D721Med (cell line): ENCODE results near the gene KCNIP4.

Experiments used
- DNase-seq: peaks from one replicate; pipeline ENCODE4 v3.0.0; 2011; ENCODE audit warnings: low spot score; ENCODE audit not compliant: insufficient read length
- FAIRE-seq: peaks from 2 replicates; lab custom pipeline; 2011; peaks lifted over from hg19 to GRCh38; lab: Jason Lieb, UNC
- CTCF ChIP-seq: IDR thresholded peaks from 2 replicates; pipeline ENCODE4 v1.5.1; 2012; ENCODE audit warnings: mild to moderate bottlenecking, control low read depth; ENCODE audit not compliant: insufficient read depth; ENCODE audit errors: missing control alignments

Gene KCNIP4

DNA sequence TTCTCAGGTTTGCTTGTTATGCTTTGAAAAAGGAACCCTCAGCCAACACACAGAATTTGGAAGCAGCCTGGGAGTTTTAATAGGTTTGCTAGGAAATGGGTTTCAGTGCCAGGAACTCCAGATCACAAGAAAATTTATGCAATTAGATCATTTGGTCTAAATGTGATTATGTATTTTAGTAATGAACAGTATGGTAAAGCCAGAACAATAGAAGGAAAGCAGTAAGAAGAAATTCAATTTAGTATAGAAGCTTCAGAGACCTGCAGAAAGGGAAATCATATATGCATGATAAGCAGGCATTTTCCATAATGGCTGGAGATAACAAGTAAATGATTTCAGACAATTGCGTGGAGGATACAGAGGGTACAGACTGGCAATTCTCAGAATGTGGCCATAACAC lies 184.7 kb downstream of the KCNIP4 start:
- TF ChIP-seq CTCF: no peak
- DNase-seq (no peak), FAIRE-seq (no peak)

DNA sequence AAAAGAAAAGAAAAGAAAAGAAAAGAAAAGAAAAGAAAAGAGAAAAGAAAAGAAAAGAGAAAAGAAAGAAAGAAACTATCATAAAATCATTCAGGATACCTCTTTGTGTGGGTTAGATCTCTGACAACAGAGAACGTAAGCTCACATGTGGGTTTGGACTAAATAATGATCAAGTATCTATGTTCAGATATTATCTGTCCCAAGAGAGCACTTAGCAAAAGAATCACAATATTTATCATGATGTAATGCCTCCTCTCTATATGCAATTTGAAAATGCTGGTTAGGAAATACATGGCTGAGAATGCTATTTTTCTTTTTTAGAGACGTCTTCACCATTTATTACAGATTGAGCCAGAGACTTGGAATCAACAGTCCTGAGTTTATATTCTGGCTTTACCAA lies 191.3 kb downstream of the KCNIP4 start:
- DNase-seq (no peak), FAIRE-seq (no peak)
- no peak for TF ChIP-seq CTCF

DNA sequence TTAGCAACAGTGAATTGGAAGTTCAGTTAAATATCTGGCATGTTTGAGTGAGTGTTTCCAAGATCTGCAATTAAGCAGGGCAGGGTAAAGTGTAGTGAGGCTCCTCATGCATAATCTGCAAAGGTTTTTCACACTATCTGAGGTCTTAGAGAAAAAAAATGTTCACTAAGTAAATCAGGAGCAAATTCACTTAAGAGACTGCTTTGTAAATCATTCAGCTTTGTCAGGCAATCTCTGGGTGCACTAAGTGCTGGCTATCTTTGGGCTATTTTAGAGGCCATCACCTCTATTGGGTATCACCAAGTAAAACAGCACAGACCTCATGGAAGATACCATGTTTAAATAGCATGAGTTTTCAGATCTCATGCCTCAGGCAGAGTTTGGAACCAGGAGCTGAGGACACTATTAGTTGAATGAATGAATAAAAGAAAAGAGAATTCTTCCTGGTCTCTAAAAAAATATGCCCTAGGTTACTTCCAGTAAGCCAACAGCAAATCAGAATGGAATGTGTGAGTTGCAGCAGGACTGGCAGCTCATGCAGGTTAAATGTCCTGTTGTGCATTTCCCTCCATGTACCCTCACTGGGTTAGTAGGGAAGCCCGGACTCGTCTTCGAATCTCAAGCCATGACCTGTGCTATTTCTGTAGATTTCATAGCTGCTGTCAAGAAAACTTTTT lies 195.3 kb downstream of the KCNIP4 start:
- no peak for DNase-seq
- FAIRE-seq: no peak
- TF ChIP-seq CTCF: no peak

DNA sequence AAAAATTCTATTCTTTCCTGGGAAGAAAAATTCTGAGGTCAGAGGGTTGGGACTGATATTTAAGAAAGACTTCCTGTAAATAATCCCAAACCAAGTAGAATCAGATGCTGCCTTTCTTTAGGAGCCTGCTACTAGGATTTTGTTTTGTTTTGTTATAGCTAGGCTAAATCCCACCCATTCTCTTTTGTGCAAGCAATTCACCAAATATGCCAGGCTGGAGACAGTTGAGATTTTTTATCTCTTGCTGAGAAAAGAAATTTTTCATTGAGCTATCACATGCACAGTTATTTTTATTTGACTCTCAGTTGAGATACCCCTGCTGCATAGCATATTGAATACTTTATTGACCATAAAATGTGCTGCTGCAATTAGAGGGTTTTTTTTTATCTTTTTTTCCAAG lies 196.0 kb downstream of the KCNIP4 start:
- no peak for TF ChIP-seq CTCF
- DNase-seq: no peak
- no peak for FAIRE-seq

DNA sequence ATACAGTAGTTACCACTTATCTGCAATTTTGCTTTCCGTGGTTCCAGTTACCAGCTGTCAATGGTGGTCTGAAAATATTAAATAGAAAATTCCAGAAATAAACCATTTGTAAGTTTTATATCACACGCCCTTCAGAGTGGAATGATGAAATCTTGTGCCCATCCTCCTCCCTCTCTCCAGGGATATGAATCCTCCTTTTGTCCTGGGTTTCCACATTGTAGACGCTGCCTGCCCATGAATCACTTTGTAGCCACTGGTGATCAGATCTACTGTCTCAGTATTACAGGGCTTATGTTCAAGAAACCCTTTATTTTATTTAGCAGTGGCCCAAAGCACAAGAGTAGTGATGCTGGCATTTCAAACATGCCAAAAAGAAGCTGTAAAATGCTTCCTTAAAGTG lies 198.6 kb downstream of the KCNIP4 start:
- no peak for DNase-seq
- FAIRE-seq: no peak
- no peak for TF ChIP-seq CTCF

- DNase-seq (no peak), FAIRE-seq (no peak)
- no peak for TF ChIP-seq CTCF
Observed at GRCh38 chr4:21749412-21749811, 199.2 kb downstream of the KCNIP4 start.

DNA sequence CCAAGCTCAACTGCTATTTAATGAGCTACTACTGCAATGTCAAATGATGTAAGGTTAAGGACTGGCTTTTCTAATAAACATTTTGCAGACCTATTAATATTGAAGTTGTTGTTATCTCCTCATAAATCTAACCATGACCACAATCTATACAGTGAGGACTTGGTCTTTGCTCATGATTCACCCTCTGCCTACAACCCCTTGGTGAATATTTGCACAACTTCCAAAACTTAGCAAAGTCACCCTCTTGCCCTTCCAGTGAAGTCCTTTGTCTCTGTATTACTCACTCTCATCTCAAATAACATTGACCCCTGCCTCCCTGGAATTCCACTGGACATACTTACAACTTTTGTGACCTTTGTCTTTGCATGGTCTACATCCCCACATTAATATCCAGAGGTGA lies 204.5 kb downstream of the KCNIP4 start:
- no peak for TF ChIP-seq CTCF
- no peak for DNase-seq
- no peak for FAIRE-seq
